Neural cell (in vitro differentiated cells): Measurements from ENCODE around the gene ARHGEF11. TPM values are rescaled to one million over a fixed set of nuclear protein-coding genes. Genes with fewer than 3 reads are reported as not detected.

Experiments used
- H2AFZ ChIP-seq: fragments of 200-600, 300-800 bp; sonication (generic), shearing (Covaris generic); 2 replicates; pipeline ENCODE4 v1.6.0; 2014; ENCODE audit warnings: low read depth, mild to moderate bottlenecking, antibody characterized with exemption, low read length, moderate library complexity
- H3F3A ChIP-seq: fragments of 200-600 bp; shearing (Covaris generic); 2 replicates; pipeline ENCODE4 v1.6.1; 2016; ENCODE audit warnings: mild to moderate bottlenecking, moderate library complexity, mixed read lengths, antibody characterized with exemption, low read length; ENCODE audit not compliant: insufficient read depth, poor library complexity, severe bottlenecking
- H3K27ac ChIP-seq: fragments of 200-600, 300-800 bp; sonication (generic), shearing (Covaris generic); 2 replicates; pipeline ENCODE4 v1.5.1; 2014; ENCODE audit warnings: mild to moderate bottlenecking, low read length, moderate library complexity
- H3K27me3 ChIP-seq: fragments of 300-800, 200-600 bp; sonication (generic), shearing (Covaris generic); 2 replicates; pipeline ENCODE4 v1.6.0; 2014; ENCODE audit warnings: mild to moderate bottlenecking, low read depth, low read length, moderate library complexity; ENCODE audit not compliant: insufficient read depth
- H3K36me3 ChIP-seq: fragments of 300-800, 200-600 bp; sonication (generic), shearing (Covaris generic); 2 replicates; pipeline ENCODE4 v1.5.1; 2014; ENCODE audit warnings: mild to moderate bottlenecking, antibody characterized with exemption, low read length, moderate library complexity; ENCODE audit not compliant: insufficient read depth
- H3K4me2 ChIP-seq: fragments of 300-800, 200-600 bp; sonication (generic), shearing (Covaris generic); 2 replicates; pipeline ENCODE4 v1.6.0; 2014; ENCODE audit warnings: mild to moderate bottlenecking, low read length
- H3K4me3 ChIP-seq: fragments of 300-800, 200-600 bp; sonication (generic), shearing (Covaris generic); 2 replicates; pipeline ENCODE4 v1.5.1; 2014; ENCODE audit warnings: mild to moderate bottlenecking, low read length, moderate library complexity
- H3K79me2 ChIP-seq: fragments of 200-600 bp; shearing (Covaris generic); replicated peaks from 2 replicates; pipeline ENCODE4 v1.6.0; 2014; ENCODE audit warnings: mild to moderate bottlenecking, low read length, moderate library complexity; ENCODE audit not compliant: insufficient read depth
- H3K9ac ChIP-seq: fragments of 300-800, 200-600 bp; sonication (generic), shearing (Covaris generic); 2 replicates; pipeline ENCODE4 v1.6.1; 2016; ENCODE audit warnings: mild to moderate bottlenecking, low read length, mixed read lengths
- H3K9me2 ChIP-seq: fragments of 200-600 bp; shearing (Covaris generic); 2 replicates; pipeline ENCODE4 v1.6.1; 2016; ENCODE audit warnings: mild to moderate bottlenecking, low read length, mixed read lengths; ENCODE audit not compliant: insufficient read depth
- H3K9me3 ChIP-seq: fragments of 200-600, 300-800 bp; sonication (generic), shearing (Covaris generic); 2 replicates; pipeline ENCODE4 v1.6.1; 2016; ENCODE audit warnings: mild to moderate bottlenecking, mixed run types, low read length, moderate library complexity, mixed read lengths
- H4K20me1 ChIP-seq: fragments of 200-600 bp; shearing (Covaris generic); 2 replicates; pipeline ENCODE4 v1.6.1; 2016; ENCODE audit warnings: mild to moderate bottlenecking, mixed run types; ENCODE audit not compliant: insufficient read depth
- EP300 ChIP-seq: fragments of 450-650 bp; conservative IDR thresholded peaks from 2 replicates; pipeline ENCODE4 v1.6.1; 2014; ENCODE audit warnings: antibody characterized with exemption, mild to moderate bottlenecking, moderate library complexity; ENCODE audit not compliant: poor library complexity, severe bottlenecking
- RAD21 ChIP-seq: fragments of 450-650 bp; conservative IDR thresholded peaks from 2 replicates; pipeline ENCODE4 v1.6.1; 2014; ENCODE audit warnings: antibody characterized with exemption, mild to moderate bottlenecking, moderate library complexity
- polyA plus RNA-seq: library from polyadenylated mRNA; depleted of rRNA; stranded (reverse); fragments of >200 nt; gene quantifications from 2 replicates; pipeline ENCODE4 v1.2.3, GENCODE V29; 2014
- small RNA-seq, 3 experiments: library from RNA; depleted of rRNA; stranded (forward); fragments of <200 nt; gene quantifications; one replicate each; pipeline ENCODE3, GENCODE V24; 2012

Gene ARHGEF11
- polyA plus RNA-seq, 1 donor from 2014 or later, result 33.2 TPM

GRCh38 chr1:156885314-156885713, 160.2 kb downstream of the ARHGEF11 start:
- Histone ChIP-seq H3K27ac (no peak overlapping the region), H2AFZ (no peak overlapping the region), H3K9ac (no peak overlapping the region), H4K20me1 (no peaks in the 10 kb centered on the region), H3F3A (no peaks in the 10 kb centered on the region), H3K9me2 (no peaks in the 10 kb centered on the region), H3K4me3 (no peak overlapping the region), H3K27me3 (no peaks in the 10 kb centered on the region), H3K4me2 (no peak overlapping the region), H3K9me3 (no peaks in the 10 kb centered on the region), H3K79me2 (no peaks in the 10 kb centered on the region), H3K36me3 (no peaks in the 10 kb centered on the region)
- TF ChIP-seq RAD21 (no peak), EP300 (no peak)

Small RNA genes within 50 kb of the gene (small RNA-seq; reads per million reads assigned to genes)
- 19.7 to 76.4 (median 51.2) reads per million in 3 experiments for gene MIR765
- gene RN7SL612P, result 0 reads per million in 3 experiments

Other genes starting within 250 kb of the ARHGEF11 start
- gene SH2D2A, start 228.9 kb downstream of the ARHGEF11 start, polyA plus RNA-seq, result not detected in 2 replicates
- gene INSRR, start 186.6 kb downstream of the ARHGEF11 start, polyA plus RNA-seq, result 2.7 and 3.0 TPM in 2 replicates
- 4.9 and 7.7 TPM in 2 replicates for gene NTRK1, start 184.9 kb downstream of the ARHGEF11 start, polyA plus RNA-seq
- gene PEAR1, start 152.0 kb downstream of the ARHGEF11 start, polyA plus RNA-seq, result not detected in 2 replicates
- not detected in 2 replicates for gene LRRC71, start 125.1 kb downstream of the ARHGEF11 start, polyA plus RNA-seq
- not detected in 2 replicates for gene ETV3L, start 54.1 kb upstream of the ARHGEF11 start, polyA plus RNA-seq
- gene ETV3, start 92.7 kb upstream of the ARHGEF11 start, polyA plus RNA-seq, result 7.6 and 9.9 TPM in 2 replicates